GM19239 (cell line): ENCODE data around the gene FAM72C.
"Not testable (repeated sequence)": the region's sequence is repeated elsewhere in the genome, so short reads cannot be mapped to it uniquely, and the experiment has no call there.

Experiments
- DNase-seq: peaks from one replicate; pipeline ENCODE4 v3.0.0; 2011; ENCODE audit warnings: low spot score; ENCODE audit not compliant: insufficient read length
- FAIRE-seq: peaks from 2 replicates; lab custom pipeline; 2011; peaks lifted over from hg19 to GRCh38; lab: Jason Lieb, UNC

FAM72C gene

DNA sequence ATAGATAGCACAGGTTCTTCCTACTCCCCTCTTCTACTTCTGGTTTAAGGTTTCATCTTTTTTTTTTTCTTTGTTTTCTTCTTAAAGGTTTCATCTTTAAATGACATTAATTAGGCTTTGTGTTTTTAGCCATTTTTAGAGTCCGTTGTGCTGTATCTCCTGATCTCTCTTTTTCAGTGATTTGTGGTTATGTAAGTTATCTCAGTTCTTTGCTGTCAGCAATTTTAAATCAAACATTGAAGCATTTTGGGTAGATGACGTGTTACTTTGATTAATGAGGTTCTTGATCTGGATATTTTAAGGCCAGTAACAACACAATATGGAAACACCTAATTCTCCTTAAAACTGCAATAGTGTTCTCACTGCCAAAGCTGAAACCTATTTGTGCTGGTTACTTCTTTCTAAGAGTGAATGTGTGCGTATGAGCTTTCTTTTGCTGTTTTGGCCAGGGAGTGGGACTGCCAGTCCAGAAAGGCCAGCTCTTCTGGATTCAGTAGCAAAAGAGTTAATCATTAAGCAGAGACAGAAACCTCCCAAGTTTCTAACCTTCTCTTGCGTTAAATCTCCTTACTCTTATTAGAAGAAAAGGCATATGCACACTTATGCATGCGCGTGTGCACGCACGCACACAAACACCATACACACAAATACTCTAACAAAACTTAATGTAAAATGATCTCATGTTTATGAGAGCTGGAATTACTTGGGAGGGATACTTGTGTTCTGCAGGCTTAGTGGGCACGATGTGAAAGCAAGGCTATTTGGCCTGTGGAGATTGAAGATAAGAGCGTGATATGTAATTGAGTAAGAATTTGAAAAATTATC, 17.0 kb upstream of the FAM72C start:
- FAIRE-seq, DNase-seq: not testable (repeated sequence)

DNA sequence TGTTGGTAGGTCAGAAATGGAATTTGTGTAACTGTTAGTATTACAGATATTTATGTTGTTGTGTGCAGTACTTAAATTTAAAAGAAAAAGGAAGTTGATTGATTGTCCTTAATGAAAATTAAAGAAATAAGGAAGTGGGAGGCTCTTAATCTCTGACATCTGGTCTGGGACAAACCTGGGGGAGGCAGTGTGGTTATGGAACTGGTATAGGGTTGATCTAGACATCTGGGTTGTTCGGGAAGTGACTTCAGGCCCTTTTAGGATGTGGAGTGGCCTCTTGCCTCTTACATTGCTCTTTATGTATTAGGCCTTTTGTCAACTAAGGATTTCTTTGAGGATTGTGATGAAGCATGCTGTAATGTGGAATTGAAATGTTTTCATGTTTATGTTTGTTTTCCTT, 16.1 kb upstream of the FAM72C start:
- FAIRE-seq, DNase-seq: not testable (repeated sequence)

DNA sequence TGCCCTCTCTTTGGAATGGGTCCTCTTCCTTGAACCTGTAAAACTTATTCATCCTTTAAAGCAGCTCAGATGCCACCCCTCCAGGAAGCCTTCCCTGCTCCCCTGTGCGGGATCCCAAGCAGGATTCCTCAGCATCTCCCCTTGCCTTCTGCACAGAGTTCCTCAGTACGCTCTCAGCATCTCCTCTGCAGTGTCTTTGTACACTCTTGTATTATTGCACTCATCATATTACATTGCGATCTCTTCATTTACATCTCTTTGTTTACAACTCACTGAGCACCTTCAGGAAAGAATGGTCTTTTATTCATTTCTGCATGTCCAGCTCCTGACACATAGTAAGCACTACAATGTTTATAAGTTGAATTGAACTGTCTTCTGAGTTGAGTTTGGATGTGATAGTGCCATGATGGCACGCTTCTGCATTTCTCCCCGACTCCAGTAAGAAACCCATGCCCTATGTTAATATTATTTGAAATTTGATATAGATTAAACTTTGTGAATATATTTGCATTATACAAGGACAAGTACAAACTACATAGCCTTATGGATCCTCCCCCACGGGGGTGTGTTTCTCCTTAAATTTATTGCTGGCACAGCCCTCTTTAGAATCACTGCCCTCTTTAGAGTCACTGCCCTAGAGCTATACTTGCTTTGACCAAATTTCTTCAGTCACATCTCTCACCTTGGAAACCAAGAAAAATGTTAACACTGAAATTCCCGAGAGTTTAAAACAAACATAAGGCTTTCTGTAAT, 13.1 kb upstream of the FAM72C start:
- FAIRE-seq, DNase-seq: not testable (repeated sequence)

DNA sequence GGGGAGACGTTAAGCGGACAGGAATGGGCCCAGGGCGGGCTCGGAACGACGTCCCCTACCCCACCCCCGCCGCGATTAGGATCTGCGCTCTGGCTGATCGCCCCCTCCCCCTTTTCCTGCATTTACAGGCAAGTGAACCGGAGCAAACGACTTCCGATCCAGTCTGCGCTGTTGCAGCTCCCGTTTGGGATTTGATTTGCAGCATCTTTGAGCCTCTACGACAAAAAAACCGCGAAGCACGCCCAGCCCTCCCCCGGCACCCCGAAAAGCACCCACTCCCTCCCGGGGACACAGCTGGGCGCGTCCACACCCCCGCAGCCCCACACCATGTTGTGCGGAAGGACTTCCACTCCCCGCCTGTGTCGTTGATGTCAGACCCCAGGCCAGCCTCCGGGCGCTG, 2.6 kb upstream of the FAM72C start:
- not testable (repeated sequence) for DNase-seq, FAIRE-seq

DNA sequence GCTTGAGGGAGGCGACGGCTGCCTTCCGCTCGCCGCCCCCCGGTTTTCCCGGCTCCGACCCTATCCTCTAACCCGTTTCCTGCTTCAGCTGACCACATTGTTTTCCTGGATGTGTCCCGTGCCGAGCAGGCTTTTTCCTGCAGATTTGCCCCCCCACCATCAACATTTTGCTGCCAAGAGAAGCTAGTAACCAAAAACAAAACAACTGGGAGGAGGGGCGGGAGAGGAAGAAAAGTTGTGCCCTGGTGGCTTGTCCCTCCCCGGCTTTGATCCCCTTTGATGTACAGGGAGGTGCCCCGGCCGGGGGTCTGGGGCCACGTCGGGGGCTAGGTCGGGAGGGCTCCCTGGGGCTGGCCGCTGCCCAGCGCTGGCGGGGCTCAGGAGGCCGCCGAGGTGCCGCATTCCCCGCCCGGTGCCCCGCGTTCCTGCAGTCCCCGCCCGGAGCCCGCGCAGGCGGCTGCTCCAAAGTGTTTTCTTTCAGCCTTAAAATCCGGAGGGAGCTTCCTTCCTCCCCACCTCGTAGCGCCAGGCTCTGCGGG, 2.2 kb upstream of the FAM72C start:
- DNase-seq, FAIRE-seq: not testable (repeated sequence)

DNA sequence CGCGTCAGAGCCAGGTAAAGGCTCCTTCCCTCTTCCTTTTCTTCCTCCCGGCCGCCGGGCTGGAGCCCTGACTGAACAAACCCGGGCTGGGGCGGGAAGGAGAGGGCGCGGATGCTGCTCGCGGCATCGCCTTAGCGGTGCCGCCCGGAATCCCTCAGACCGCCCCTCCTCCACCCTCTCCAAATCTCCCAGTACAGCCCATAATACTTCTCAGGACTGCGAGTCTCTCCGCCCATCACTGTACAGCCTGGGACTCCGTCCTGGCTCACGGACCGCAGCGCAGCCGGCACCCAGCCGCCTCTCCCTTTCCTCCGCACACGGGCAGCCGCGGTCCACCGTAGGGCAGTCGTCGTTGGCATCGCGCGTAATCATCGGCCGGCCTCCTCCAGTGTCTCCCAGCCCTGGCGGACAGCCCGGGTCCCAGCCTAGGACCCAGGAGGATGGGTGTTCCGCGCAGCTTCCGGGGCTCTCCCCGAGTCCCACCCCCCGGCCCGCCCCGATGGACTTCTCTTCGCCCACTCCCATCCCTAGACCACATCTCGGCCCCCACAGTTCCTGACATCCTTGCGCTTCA, 1.1 kb upstream of the FAM72C start:
- FAIRE-seq, DNase-seq: not testable (repeated sequence)

DNA sequence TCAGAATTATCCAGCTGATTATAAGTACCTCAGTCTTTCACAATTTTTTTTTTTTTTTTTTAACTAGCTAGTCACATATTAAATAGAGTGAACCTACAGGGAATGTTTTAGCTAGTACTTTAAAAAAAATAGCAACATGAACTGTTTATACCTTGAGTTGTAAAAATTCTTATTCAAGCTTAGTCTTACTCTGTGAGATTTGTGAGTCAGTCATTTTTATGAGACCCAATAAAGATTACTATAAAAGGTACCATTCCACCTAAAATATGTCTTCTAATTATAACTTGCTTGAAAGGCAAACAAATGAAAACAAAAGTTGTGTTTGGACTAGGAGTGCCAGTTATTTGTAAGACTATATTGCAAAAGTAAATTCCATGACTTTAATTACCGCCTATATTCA, 5.9 kb downstream of the FAM72C start:
- FAIRE-seq, DNase-seq: not testable (repeated sequence)

DNA sequence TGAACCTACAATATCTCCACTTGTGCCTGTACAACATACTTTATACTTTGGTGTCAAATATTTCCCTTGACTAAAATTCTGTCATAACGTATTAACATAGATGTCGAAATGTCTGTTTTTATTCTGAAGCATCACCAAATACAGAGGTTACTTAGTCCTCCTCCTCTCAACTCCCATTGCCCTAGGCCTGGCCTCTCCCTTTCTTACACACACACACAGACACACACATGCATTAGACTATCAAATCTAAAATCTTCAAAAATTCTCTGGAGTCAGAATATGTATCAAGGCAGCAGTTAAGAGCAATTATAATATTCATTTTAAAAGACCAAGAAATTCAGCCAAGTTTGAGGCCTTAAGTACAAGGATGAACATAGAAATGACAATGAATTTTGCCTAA, 7.5 kb downstream of the FAM72C start:
- not testable (repeated sequence) for FAIRE-seq, DNase-seq

DNA sequence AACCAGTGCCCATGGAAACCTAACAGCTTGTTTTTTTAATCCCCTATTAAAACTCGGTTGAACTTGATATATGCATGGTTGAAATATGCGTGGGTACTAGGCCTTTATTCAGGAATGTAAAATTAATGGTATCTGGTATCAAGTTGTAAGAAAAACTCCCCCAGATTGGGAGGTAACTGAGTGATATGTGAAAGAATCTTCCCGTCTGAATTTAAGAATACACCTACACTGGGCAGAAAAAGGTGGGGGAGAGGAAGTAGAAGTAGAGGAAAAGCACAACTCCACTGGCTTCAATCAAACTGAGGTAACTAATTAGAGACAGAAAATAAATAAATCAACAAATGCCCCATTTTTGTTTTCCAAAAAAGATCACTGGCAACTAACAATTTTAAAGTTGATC, 15.9 kb downstream of the FAM72C start:
- DNase-seq, FAIRE-seq: not testable (repeated sequence)

DNA sequence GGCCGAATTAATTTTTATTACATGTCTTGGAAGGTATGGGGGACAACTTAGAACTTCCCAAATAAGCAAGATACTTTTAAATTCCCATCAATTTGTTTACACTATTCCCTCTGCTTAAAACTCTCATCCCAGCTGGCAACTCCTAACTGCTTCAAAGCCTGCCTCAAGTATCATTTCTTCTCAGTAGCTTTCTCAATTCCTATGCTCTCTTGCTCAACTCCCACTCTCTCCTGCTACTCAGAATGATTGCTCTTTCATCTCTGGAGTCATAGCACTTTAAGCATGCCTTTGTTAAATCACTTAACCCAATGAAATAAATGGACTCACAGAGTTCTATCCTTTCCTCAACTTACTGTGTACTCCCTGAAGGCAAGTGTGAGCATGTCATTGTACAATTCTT, 18.9 kb downstream of the FAM72C start:
- DNase-seq, FAIRE-seq: not testable (repeated sequence)

DNA sequence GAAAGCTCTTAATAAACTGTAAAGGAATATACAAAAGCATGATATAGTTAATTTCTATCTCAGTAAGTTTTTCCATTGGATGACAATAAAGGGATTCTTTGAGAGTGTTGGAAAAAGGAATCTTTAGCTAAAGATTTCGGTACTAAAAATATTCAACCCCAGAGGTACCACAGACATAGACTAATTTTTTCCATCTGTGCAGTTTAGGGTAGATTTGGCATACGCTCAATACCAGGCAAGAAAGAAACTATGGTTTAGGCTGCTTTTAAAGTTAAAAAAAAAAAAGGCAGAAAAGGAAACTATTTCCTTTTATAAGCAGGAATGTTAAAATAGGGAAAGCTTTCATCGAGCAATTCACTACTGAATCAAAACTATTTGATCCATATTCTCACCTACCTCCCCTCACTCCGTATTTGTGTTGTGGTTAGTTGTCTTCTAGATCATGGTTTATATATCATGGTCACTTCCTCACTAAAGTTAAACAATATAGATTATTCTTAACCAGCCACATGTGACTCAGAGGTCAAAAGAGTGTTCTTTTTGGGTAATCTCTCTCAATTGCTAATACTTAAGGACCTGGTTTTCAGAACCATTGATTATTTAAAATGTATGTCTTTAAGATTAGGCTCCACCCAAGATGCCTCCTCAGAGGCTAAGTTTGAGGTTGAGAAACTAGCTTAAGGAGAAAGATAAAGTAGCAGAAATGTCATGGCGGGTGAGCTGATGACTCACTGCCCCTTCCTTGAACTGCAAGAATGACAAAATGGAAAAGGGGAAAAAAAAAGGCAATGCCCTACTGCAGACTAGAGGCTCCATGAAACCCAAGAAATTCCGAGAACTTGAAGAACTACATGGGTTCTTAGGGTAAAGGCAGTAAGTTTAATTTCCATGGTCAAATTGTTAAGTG, 20.0 kb downstream of the FAM72C start:
- not testable (repeated sequence) for DNase-seq, FAIRE-seq

DNA sequence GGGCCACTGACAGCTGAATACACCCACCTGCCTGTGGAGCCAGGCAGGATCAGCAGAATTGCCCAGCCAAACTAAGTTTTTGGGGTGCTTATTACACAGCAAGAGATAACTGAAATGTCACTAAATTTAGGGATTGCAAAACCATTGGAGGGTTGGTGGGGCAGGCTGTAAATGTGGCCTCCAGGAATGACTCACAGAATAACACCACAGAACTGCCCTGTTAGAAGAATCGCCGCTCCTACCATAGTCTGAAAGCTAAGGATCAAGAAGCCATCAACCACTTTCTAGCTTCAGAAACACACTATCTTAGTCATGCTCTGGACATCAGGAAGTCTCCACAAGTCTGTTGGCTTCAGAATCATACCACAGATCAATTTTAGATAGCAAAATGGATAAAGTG, 24.0 kb downstream of the FAM72C start:
- DNase-seq, FAIRE-seq: not testable (repeated sequence)

DNA sequence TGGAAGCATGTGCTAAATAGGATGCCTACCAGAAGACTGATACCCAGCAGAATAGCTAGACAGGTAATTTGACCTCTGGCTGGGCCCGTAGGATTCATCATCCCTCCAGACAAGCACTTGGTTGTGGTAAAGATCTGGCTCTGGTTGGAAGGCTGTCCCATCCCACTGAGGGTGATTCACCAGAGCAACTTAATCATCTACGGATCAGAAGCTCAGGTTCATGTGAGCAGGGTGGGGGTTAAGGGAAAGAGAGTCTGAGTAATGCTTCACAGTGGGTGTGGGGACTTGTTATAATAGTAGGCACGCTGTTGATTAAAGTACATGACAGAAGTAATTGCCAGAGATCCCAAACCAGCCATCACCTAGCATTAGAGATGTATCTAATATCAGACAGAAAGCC, 26.5 kb downstream of the FAM72C start:
- FAIRE-seq, DNase-seq: not testable (repeated sequence)

DNA sequence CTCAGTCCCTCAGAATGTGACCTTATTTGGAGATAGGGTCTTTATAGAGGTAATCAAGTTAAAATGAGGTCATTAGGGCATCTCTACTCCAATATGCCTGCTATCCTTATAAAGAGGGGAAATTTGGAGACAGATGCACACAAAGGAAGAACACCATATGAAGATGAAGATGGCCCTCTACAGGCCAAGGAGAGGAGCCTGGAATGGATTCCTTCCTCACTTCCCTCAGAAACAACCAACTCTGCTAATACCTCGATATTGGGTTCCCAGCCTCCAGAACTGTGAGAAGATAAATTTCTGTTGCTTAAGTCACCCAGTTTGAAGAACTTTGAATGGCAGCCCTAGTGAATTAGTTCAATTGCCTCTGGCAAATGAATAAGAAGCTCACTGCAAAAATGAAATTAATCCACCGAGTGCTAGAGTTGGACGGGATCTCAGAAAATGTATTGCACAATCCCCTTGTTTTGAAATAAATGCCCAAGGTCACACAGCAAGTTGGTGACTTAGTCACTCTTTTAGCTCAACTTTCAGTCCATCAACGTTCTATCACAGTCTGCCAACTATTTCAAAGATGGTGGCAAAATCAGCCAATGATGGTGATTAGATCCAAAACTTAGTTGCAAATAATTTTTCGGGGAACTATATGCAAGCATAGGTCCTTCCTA, 27.1 kb downstream of the FAM72C start:
- FAIRE-seq: not testable (repeated sequence)

DNA sequence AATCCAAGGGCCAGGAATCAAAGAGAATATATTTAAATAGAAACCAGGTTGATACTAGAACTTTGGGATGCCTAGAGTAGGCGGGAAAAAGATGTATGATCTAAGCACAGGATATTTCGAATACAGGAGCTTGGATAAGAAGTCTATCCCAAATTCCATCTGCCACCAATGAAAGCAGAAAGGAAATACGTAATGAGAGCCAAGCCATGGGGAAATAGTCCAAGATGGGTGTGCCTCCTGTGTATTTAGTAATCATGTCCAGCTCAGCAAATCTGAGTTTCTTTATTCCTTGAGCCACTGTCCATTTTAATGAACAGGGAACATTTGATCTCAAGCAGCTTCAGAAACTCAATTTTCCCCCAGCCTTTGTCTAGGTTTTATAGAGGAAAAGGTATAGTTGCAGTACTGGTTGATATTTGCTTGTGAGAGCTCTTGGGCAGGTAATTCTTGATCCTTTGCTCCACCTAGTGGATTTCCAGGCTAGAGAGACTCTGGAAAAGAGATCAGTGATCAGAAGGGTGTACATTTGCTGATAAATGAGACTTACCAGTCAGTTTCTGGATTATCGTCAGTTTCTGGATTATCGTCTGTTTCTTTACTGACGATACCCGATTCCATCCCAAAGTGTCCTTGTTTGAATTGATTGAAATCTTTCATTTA, 28.3 kb downstream of the FAM72C start:
- not testable (repeated sequence) for DNase-seq, FAIRE-seq

More for the DNA sequence above, 27.1 kb downstream of the FAM72C start:
- DNase-seq: not testable (repeated sequence)

DNA sequence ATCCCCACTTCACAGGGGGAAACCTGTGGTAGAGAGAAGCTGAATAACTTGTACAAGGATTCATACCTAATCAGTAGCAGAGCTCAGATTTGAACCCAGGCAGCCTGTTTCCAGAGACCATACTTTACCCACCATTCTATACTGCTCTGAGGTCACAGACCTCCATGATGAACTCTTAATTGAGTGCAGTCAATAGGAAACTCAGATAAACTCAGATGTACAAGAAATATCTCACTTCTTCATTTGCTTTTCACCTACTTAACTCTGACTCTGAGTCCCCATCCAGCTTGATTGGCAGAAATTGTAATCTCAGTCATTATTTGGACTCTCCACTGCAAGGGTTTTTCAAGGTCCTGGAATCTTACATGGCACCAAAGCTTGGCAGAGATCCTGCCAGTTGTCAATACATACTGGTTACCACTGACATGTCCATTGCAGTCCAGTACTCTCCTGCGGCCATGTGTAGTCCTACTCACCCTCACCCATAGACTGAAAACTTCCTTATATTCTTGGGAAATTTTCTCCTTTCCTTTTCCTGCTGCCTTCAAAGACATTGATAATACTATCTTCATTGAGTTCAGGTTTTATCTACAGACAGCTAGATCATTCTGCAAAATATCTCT, 29.4 kb downstream of the FAM72C start:
- FAIRE-seq, DNase-seq: not testable (repeated sequence)

DNA sequence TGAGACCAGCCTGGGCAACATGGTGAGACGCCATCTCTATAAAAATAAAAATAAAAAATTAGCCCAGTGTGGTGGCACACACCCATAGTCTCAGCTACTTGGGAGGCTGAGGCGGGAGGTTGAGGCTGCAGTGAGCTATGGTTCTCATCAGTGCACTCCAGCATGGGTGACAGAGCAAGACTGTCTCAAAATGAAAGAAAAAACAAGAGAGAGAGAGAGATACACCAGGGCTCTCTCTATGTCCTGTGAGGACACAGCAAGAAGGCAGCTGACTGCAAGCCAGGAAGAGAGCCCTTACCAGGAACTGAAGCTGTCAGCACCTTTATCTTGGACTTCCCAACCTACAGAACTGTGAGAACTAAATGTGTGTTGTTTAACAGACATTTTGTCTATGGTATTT, 32.1 kb downstream of the FAM72C start:
- FAIRE-seq: not testable (repeated sequence)

DNA sequence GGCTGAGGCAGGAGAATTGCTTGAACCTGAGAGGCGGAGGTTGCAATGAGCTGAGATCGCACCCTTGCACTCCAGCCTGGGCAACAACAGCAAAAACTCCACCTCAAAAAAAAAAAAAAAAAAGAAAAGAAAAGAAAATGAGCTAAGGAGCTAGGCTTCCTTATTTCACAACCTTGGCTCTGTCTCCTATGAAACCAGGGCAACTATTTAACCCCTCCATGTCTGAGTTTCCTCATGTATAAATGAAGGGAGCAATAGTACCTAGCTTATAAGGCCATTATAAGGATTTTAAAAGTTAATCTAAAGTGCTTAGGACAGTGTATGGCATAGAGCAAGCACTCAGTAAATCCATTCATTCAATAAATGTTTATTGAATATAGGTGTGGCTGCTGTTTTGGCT, 32.9 kb downstream of the FAM72C start:
- not testable (repeated sequence) for FAIRE-seq

More for the DNA sequence above, 32.1 kb downstream of the FAM72C start:
- DNase-seq: not testable (repeated sequence)

More for the DNA sequence above, 32.9 kb downstream of the FAM72C start:
- DNase-seq: not testable (repeated sequence)
